Measurements from ENCODE around the gene NPTX1.

The NPTX1 gene

DNA sequence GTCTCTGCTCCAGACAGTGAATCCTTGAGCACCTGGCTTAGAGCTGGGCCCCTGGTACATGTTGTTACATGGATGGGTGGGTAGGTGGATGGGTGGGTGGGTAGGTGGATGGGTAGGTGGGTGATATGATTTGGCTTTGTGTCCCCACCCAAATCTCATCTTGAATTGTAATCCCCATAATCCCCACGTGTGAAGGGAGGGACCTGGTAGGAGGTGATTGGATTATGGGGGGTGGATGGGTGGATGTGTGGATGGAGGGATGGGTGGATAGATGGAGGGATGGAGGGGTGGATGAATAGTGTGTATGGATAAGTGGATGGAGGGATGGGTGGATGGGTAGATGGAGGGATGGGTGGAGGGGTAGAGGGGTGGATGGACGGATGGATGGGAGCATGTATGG lies 26.6 kb upstream of the NPTX1 start:
- no peak overlapping the region for H3K4me3 ChIP-seq (ENCODE audit: low read depth, low read length)
- no peaks in the 10 kb centered on the region for H3K27me3 ChIP-seq (ENCODE audit: insufficient read depth, low read length)
- H3K79me2 ChIP-seq (ENCODE audit: control insufficient read depth, insufficient read depth, low read length, unreplicated experiment), result no peaks in the 10 kb centered on the region
- H2AFZ ChIP-seq (ENCODE audit: low read length, unreplicated experiment), result no peak overlapping the region
- no peak overlapping the region for H3K27ac ChIP-seq (ENCODE audit: low read depth, low read length)
- H3K4me1 ChIP-seq (ENCODE audit: control insufficient read depth, insufficient read depth, low read length, unreplicated experiment), result peaks cover 13% of the 10 kb centered on the region
- no peaks in the 10 kb centered on the region for H3K36me3 ChIP-seq (ENCODE audit: insufficient read depth, low read length)

DNA sequence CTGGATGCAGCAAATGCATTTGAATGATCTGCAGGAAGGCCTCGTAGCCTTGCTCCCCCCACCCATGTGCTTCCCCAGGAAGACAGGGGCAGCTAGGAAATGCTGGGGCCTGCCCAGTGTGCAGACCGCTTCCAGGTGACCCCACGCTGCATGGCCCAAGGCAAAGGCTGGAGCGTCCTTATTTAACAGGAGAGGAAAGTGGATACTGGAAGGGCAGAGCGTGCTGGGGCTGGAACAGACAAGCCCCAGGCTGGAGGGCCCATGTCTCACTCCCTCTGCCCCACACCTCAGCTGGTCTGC lies 26.1 kb upstream of the NPTX1 start:
- H3K79me2 ChIP-seq (ENCODE audit: control insufficient read depth, insufficient read depth, low read length, unreplicated experiment), result no peaks in the 10 kb centered on the region
- peaks cover 13% of the 10 kb centered on the region for H3K4me1 ChIP-seq (ENCODE audit: control insufficient read depth, insufficient read depth, low read length, unreplicated experiment)
- no peak overlapping the region for H3K27ac ChIP-seq (ENCODE audit: low read depth, low read length)
- no peak overlapping the region for H3K4me3 ChIP-seq (ENCODE audit: low read depth, low read length)
- no peaks in the 10 kb centered on the region for H3K36me3 ChIP-seq (ENCODE audit: insufficient read depth, low read length)
- no peak overlapping the region for H2AFZ ChIP-seq (ENCODE audit: low read length, unreplicated experiment)
- no peaks in the 10 kb centered on the region for H3K27me3 ChIP-seq (ENCODE audit: insufficient read depth, low read length)

DNA sequence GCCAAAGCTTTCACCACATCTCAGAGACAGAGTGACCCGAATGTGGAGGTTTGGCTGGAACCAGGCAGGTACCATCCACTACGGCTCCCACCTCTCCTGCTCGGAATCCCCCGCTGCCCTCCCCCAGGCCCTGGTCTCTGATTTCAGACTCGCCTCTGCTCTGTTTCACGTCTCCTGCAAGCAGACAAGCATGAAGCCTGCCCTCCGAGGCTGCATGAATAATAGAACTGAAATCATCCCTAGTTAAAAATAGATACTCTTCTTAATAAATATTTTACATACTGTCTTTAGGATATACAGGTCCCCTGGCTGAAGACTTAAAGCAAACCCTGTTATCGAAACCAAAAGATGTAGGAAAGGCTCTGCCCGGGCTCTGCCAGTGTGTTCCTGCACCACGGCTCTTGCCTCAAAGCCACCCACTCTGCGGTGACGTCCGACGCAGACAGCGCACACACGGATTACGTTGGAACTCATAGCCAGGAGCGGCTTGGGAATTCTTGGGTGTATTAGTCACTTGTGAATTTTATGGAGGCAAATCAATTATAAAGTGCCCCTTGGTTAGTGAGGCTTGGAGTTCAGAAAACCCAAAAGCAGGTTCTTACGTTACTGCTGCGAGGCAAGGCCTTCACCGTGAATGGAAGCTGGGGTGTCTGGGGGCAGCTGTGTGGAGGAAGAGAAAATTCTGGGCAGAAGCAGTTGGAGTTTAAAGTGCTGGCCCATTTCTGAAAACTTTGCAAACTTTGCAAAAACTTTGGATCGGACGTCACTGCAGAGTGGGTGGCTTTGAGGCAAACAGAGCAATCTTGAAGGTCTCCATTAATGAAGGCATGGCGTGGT lies 25.6 kb upstream of the NPTX1 start:
- Histone ChIP-seq H3K4me3 (ENCODE audit: low read depth, low read length) (no peak overlapping the region), H3K27me3 (ENCODE audit: insufficient read depth, low read length) (no peaks in the 10 kb centered on the region), H3K27ac (ENCODE audit: low read depth, low read length) (no peak overlapping the region), H3K36me3 (ENCODE audit: insufficient read depth, low read length) (no peaks in the 10 kb centered on the region), H2AFZ (ENCODE audit: low read length, unreplicated experiment) (no peak overlapping the region), H3K79me2 (ENCODE audit: control insufficient read depth, insufficient read depth, low read length, unreplicated experiment) (no peaks in the 10 kb centered on the region), H3K4me1 (ENCODE audit: control insufficient read depth, insufficient read depth, low read length, unreplicated experiment) (peaks cover 13% of the 10 kb centered on the region)

DNA sequence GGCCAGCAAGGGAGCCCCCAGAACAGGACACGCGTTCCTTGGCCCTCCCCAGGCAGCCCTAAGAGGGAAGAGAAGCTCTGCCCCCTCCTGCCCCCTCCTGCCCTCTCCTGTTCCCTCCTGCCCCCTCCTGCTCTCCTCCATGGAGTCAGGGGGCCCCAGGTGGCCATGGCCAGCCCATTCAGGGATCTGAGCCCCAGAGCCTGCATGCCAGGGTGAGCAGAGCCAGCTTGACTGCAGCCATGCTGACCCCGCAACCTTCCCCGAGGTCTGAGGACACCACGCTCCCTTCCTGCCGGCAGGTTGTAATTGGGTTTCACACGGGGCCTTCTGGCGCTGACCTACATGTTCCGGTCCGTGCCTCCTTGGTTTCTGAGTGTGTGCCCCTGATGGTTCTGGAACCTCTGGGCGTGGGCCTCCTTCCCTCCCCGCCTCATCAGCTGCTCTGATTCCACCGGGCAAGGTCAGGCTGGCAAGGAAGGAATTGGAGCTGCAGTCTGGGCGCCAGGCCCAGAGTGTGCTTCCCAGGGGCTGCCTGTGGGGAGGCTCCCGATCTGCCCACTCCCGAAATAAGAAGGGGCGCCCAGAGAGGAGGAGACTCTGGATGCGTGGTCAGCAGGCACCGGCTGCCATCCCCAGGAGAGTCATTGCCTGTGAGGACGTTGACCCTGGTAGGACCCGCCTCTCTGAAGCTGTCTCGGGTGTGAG lies 23.7 kb upstream of the NPTX1 start:
- H3K4me3 ChIP-seq (ENCODE audit: low read depth, low read length), result no peak overlapping the region
- H3K79me2 ChIP-seq (ENCODE audit: control insufficient read depth, insufficient read depth, low read length, unreplicated experiment), result no peaks in the 10 kb centered on the region
- H2AFZ ChIP-seq (ENCODE audit: low read length, unreplicated experiment), result no peak overlapping the region
- peaks cover 9% of the 10 kb centered on the region for H3K4me1 ChIP-seq (ENCODE audit: control insufficient read depth, insufficient read depth, low read length, unreplicated experiment)
- no peaks in the 10 kb centered on the region for H3K36me3 ChIP-seq (ENCODE audit: insufficient read depth, low read length)
- H3K27ac ChIP-seq (ENCODE audit: low read depth, low read length), result no peak overlapping the region
- H3K27me3 ChIP-seq (ENCODE audit: insufficient read depth, low read length), result no peaks in the 10 kb centered on the region

DNA sequence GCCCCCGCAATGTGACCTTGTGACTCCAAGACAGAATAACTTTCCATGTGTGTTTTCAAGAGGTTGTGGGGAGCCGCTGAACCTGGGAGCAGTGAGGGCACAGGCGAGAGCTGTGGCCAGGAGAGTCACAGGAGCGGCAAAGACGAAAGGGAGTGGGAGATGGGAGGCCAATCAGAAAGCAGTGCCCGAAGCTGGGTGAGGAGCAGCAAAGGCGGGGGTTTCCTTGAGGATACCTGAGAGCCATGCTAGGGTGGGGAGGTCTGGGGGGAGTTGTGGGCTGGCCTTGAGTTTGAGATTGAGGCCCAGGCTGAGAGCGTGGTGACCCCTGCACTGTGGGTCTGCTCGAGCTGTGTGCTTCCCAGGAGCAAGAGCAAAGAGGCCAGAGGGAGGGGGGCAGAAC lies 23.2 kb upstream of the NPTX1 start:
- H3K36me3 ChIP-seq (ENCODE audit: insufficient read depth, low read length), result no peaks in the 10 kb centered on the region
- H2AFZ ChIP-seq (ENCODE audit: low read length, unreplicated experiment), result no peak overlapping the region
- no peaks in the 10 kb centered on the region for H3K79me2 ChIP-seq (ENCODE audit: control insufficient read depth, insufficient read depth, low read length, unreplicated experiment)
- no peak overlapping the region for H3K4me3 ChIP-seq (ENCODE audit: low read depth, low read length)
- H3K27me3 ChIP-seq (ENCODE audit: insufficient read depth, low read length), result no peaks in the 10 kb centered on the region
- peaks cover 5% of the 10 kb centered on the region for H3K4me1 ChIP-seq (ENCODE audit: control insufficient read depth, insufficient read depth, low read length, unreplicated experiment)
- H3K27ac ChIP-seq (ENCODE audit: low read depth, low read length), result no peak overlapping the region

DNA sequence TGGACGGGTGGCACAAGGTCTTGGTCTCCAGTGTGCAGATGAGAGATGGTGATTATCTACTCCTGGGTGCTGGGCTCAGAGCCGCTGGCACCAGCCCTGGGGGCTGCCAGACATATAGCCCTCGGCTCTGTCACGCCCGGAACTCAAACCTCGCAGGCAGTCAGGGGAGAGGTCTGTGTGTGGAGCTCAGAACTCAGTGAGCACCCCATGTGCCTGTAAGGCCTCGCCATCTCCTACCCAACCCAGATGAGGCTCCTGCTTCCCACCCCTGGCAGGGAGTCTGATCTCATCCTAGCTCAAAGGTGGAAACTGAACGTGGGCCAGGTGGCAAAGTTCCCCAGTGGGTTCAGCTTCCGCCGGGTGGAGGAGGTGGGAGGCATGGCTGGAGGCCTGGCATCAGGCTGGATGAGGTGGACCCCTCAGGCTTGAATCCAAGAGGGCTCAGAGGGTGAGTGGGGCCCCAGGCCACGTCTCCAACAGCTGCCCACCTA lies 22.6 kb upstream of the NPTX1 start:
- H3K4me3 ChIP-seq (ENCODE audit: low read depth, low read length), result no peak overlapping the region
- H3K79me2 ChIP-seq (ENCODE audit: control insufficient read depth, insufficient read depth, low read length, unreplicated experiment), result no peaks in the 10 kb centered on the region
- no peaks in the 10 kb centered on the region for H3K4me1 ChIP-seq (ENCODE audit: control insufficient read depth, insufficient read depth, low read length, unreplicated experiment)
- no peaks in the 10 kb centered on the region for H3K27me3 ChIP-seq (ENCODE audit: insufficient read depth, low read length)
- H2AFZ ChIP-seq (ENCODE audit: low read length, unreplicated experiment), result no peak overlapping the region
- H3K27ac ChIP-seq (ENCODE audit: low read depth, low read length), result no peak overlapping the region
- no peaks in the 10 kb centered on the region for H3K36me3 ChIP-seq (ENCODE audit: insufficient read depth, low read length)

DNA sequence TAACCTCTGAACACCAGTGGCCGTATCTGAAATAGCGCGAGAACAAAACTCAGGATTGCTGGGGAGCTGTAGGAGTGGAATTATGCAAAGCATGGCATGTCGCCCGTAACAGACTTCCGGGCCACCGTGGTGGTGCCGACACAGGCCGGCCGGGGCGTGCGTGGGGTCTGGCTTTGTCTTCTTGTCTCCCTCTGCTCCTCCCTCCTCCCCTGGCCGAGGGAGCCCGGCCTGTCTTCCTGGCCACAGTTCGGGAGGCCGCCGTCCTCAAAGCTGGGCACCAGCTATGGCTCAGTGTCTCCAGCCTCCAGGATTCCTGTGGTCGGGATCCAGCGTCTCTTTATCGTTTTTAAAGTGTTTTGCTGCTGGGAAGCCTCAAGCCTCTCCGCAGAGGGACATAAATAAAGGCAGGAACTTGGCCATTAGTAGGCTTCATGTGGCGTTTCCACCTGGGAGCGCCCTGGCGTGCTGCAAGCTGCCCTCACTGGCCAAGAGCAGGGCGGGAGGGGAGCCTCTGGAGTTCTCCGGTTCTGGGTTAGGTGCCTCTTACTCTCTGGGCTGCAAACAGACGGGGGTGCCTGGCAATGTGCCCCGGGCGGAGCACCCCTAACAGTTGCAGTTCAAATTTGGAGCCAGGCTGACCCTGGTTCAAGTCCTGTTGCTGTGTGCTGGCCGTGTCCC lies 22.0 kb upstream of the NPTX1 start:
- no peaks in the 10 kb centered on the region for H3K79me2 ChIP-seq (ENCODE audit: control insufficient read depth, insufficient read depth, low read length, unreplicated experiment)
- no peaks in the 10 kb centered on the region for H3K27me3 ChIP-seq (ENCODE audit: insufficient read depth, low read length)
- no peak overlapping the region for H3K4me3 ChIP-seq (ENCODE audit: low read depth, low read length)
- no peaks in the 10 kb centered on the region for H3K4me1 ChIP-seq (ENCODE audit: control insufficient read depth, insufficient read depth, low read length, unreplicated experiment)
- H3K36me3 ChIP-seq (ENCODE audit: insufficient read depth, low read length), result no peaks in the 10 kb centered on the region
- H3K27ac ChIP-seq (ENCODE audit: low read depth, low read length), result no peak overlapping the region
- H2AFZ ChIP-seq (ENCODE audit: low read length, unreplicated experiment), result no peak overlapping the region

DNA sequence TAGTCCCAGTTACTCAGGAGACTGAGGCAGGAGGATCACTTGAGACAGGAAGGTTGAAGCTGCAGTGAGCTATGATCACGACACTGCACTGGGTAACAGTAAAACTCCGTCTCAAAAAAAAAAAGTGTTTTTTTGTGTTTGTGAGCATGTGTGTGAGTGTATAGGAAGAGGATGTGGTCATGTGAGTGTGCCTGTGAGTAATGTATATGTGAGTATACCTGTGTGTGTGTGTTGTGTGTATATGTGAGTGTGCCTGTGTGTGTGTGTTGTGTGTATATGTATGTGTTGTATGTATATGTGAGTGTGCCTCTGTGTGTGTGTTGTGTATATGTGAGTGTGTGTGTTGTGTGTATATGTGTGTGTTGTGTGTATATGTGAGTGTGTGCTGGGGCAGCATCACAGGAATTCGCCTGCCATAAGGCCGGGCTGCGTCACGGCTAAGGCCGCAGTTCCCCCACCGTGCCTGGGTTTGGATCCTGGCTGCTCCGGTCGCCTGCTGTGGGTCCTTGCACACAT lies 21.4 kb upstream of the NPTX1 start:
- H2AFZ ChIP-seq (ENCODE audit: low read length, unreplicated experiment), result no peak overlapping the region
- H3K4me1 ChIP-seq (ENCODE audit: control insufficient read depth, insufficient read depth, low read length, unreplicated experiment), result peaks cover 2% of the 10 kb centered on the region
- no peaks in the 10 kb centered on the region for H3K79me2 ChIP-seq (ENCODE audit: control insufficient read depth, insufficient read depth, low read length, unreplicated experiment)
- H3K4me3 ChIP-seq (ENCODE audit: low read depth, low read length), result no peak overlapping the region
- H3K27ac ChIP-seq (ENCODE audit: low read depth, low read length), result no peak overlapping the region
- H3K36me3 ChIP-seq (ENCODE audit: insufficient read depth, low read length), result no peaks in the 10 kb centered on the region
- H3K27me3 ChIP-seq (ENCODE audit: insufficient read depth, low read length), result no peaks in the 10 kb centered on the region

DNA sequence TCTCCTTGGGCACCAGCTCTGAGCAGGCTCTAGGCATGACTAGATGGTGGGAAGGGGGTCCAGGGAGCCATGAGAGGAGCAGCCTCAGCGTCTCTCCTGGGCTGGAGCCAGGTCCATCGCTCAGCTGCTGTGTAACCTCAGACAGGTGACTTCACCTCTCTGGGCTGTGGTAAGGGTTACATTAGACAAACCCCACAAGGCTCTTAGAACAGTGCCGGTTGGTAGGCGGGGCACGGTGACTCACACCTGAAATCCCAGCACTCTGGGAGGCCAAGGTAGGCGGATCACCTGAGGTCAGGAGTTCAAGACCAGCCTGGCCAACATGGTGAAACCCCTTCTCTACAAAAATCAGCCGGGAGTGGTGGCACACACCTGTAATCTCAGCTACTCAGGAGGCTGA lies 18.1 kb upstream of the NPTX1 start:
- Histone ChIP-seq H3K27me3 (ENCODE audit: insufficient read depth, low read length) (no peaks in the 10 kb centered on the region), H2AFZ (ENCODE audit: low read length, unreplicated experiment) (no peak overlapping the region), H3K36me3 (ENCODE audit: insufficient read depth, low read length) (no peaks in the 10 kb centered on the region), H3K79me2 (ENCODE audit: control insufficient read depth, insufficient read depth, low read length, unreplicated experiment) (no peaks in the 10 kb centered on the region), H3K4me1 (ENCODE audit: control insufficient read depth, insufficient read depth, low read length, unreplicated experiment) (peaks cover 3% of the 10 kb centered on the region), H3K27ac (ENCODE audit: low read depth, low read length) (no peak overlapping the region), H3K4me3 (ENCODE audit: low read depth, low read length) (no peak overlapping the region)

DNA sequence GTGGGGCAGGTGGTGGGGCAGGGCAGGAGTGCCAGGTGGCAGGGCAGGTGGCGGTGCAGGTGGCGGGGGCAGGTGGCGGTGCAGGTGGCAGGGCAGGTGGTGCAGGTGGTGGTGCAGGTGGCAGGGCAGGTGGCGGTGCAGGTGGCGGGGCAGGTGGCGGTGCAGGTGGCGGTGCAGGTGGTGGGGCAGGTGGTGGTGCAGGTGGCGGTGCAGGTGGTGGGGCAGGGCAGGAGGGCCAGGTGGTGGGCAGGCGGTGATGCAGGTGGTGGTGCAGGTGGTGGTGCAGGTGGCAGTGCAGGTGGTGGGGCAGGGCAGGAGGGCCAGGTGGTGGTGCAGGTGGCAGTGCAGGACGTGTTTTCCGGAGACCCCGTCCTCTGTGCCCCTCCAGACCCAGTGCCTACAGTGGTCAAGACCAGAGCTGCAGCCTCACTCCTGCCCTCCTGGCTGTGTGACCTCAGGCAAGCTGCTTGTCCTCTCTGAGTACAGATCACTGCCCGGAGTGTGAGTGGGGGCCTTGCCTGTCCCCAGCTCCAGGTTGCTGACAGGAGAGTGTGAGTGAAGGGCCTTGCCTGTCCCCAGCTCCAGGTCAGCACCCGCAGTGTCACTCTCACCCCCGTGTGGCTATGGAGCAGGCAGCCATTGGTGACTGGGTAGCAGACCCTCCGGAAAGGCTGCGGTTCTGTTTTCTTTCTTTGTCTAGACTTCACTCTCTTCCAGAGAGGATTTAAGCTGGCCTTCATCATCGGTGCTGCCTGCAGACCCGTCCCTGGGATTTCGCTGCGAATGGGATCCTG lies 16.1 kb upstream of the NPTX1 start:
- no peaks in the 10 kb centered on the region for H3K36me3 ChIP-seq (ENCODE audit: insufficient read depth, low read length)
- peak overlapping the region; percentile 43 for H2AFZ ChIP-seq (ENCODE audit: low read length, unreplicated experiment)
- no peak overlapping the region for H3K27ac ChIP-seq (ENCODE audit: low read depth, low read length)
- H3K4me3 ChIP-seq (ENCODE audit: low read depth, low read length), result peak overlapping the region; percentile 48
- H3K4me1 ChIP-seq (ENCODE audit: control insufficient read depth, insufficient read depth, low read length, unreplicated experiment), result peaks cover 3% of the 10 kb centered on the region
- peaks cover 2% of the 10 kb centered on the region for H3K27me3 ChIP-seq (ENCODE audit: insufficient read depth, low read length)
- no peaks in the 10 kb centered on the region for H3K79me2 ChIP-seq (ENCODE audit: control insufficient read depth, insufficient read depth, low read length, unreplicated experiment)
